ENCODE data around the gene TMEM209.

- TF ChIP-seq EZH2 (IDR thresholded peaks at IDR 0.05; ENCODE audit: borderline replicate concordance, low read depth, low read length, poor library complexity, severe bottlenecking) (no peak), CTCF (conservative IDR thresholded peaks at IDR 0.05; ENCODE audit: low read depth, low read length) (no peak)
Measured at GRCh38 chr7:130174237-130174959, 30.8 kb downstream of the TMEM209 start.
